Measurements from ENCODE around the gene GNAS-AS1. TPM values are rescaled to one million over a fixed set of nuclear protein-coding genes. Genes with fewer than 3 reads are reported as not detected.

Gene GNAS-AS1
- total RNA-seq, 1 donor from 2014 or later: 5.9 TPM

GRCh38 chr20:58816957-58817651 lies 33.6 kb downstream of the GNAS-AS1 start:
- DNase-seq (ENCODE audit: low spot score in 2 of 2, unreplicated experiment in 2 of 2): no peak
- Mint-ChIP-seq H3K36me3 (peaks cover 17% of the 10 kb centered on the region), H3K27ac (no peak overlapping the region), H3K4me1 (no peaks in the 10 kb centered on the region), H3K27me3 (ENCODE audit: low read depth) (peaks cover 5% of the 10 kb centered on the region), H3K9me3 (peaks cover 6% of the 10 kb centered on the region), H3K4me3 (no peak overlapping the region)
- no peak for TF ChIP-seq CTCF (IDR thresholded peaks at IDR 0.05; ENCODE audit: unreplicated experiment)

- H3K9me3 Mint-ChIP-seq: peaks cover 6% of the 10 kb centered on the region
- no peak for DNase-seq (ENCODE audit: low spot score in 2 of 2, unreplicated experiment in 2 of 2)
- no peaks in the 10 kb centered on the region for H3K4me1 Mint-ChIP-seq
- H3K27ac Mint-ChIP-seq: no peak overlapping the region
- H3K4me3 Mint-ChIP-seq: no peak overlapping the region
- peaks cover 12% of the 10 kb centered on the region for H3K27me3 Mint-ChIP-seq (ENCODE audit: low read depth)
- peaks cover 13% of the 10 kb centered on the region for H3K36me3 Mint-ChIP-seq
- TF ChIP-seq CTCF (IDR thresholded peaks at IDR 0.05; ENCODE audit: unreplicated experiment): no peak
These were observed 34.7 kb downstream of the GNAS-AS1 start for GRCh38 chr20:58816051-58816450.

- TF ChIP-seq CTCF (IDR thresholded peaks at IDR 0.05; ENCODE audit: unreplicated experiment): no peak
- Mint-ChIP-seq H3K27me3 (ENCODE audit: low read depth) (peaks cover 12% of the 10 kb centered on the region), H3K27ac (no peak overlapping the region)
These were observed 35.3 kb downstream of the GNAS-AS1 start for GRCh38 chr20:58815448-58815847.

GRCh38 chr20:58813369-58813768 lies 37.3 kb downstream of the GNAS-AS1 start:
- no peak overlapping the region for H3K27ac Mint-ChIP-seq
- H3K4me1 Mint-ChIP-seq: no peaks in the 10 kb centered on the region
- TF ChIP-seq CTCF (IDR thresholded peaks at IDR 0.05; ENCODE audit: unreplicated experiment): no peak
- peaks cover 12% of the 10 kb centered on the region for H3K27me3 Mint-ChIP-seq (ENCODE audit: low read depth)
- DNase-seq (ENCODE audit: low spot score in 2 of 2, unreplicated experiment in 2 of 2): no peak
- no peaks in the 10 kb centered on the region for H3K9me3 Mint-ChIP-seq
- H3K36me3 Mint-ChIP-seq: no peaks in the 10 kb centered on the region
- H3K4me3 Mint-ChIP-seq: no peak overlapping the region

More at GRCh38 chr20:58815448-58815847, 35.3 kb downstream of the GNAS-AS1 start:
- H3K9me3 Mint-ChIP-seq: peaks cover 2% of the 10 kb centered on the region
- DNase-seq (ENCODE audit: low spot score in 2 of 2, unreplicated experiment in 2 of 2): no peak
- H3K36me3 Mint-ChIP-seq: peaks cover 7% of the 10 kb centered on the region
- no peak overlapping the region for H3K4me3 Mint-ChIP-seq
- no peaks in the 10 kb centered on the region for H3K4me1 Mint-ChIP-seq

GRCh38 chr20:58811334-58811733 lies 39.4 kb downstream of the GNAS-AS1 start:
- TF ChIP-seq CTCF (IDR thresholded peaks at IDR 0.05; ENCODE audit: unreplicated experiment): no peak
- Mint-ChIP-seq H3K27me3 (ENCODE audit: low read depth) (peaks cover 12% of the 10 kb centered on the region), H3K4me3 (no peak overlapping the region), H3K36me3 (no peaks in the 10 kb centered on the region), H3K27ac (no peak overlapping the region), H3K4me1 (no peaks in the 10 kb centered on the region), H3K9me3 (no peaks in the 10 kb centered on the region)
- DNase-seq (ENCODE audit: low spot score in 2 of 2, unreplicated experiment in 2 of 2): no peak

Measured in mesothelial cell of epicardium (in vitro differentiated cells).